Spleen (tissue), 11 donors: ENCODE measurements around the gene UVSSA. TPM values are rescaled to one million over a fixed set of nuclear protein-coding genes. Genes with fewer than 3 reads are reported as not detected.

Experiments used
- DNase-seq: peaks from one replicate; pipeline ENCODE4 v3.0.0-alpha.2; 2020
- H3K27ac ChIP-seq, 8 donors: fragments of 200-600 bp; sonication (generic) in 7 of 8; 1 replicate in 4 of 8; 2 replicates in 4 of 8; pipeline versions ENCODE4 v1.5.0 to v1.8.0; 2016 to 2021; ENCODE audit warnings: inconsistent platforms in 4 of 8, mild to moderate bottlenecking in 4 of 8, moderate library complexity in 1 of 8
- H3K27me3 ChIP-seq, 7 donors: fragments of 200-600 bp; sonication (generic) in 6 of 7; replicated peaks in 1 of 7; 1 replicate in 4 of 7; 2 replicates in 3 of 7; pipeline versions ENCODE4 v1.5.0 to v1.8.0; 2016 to 2021; ENCODE audit warnings: inconsistent platforms in 3 of 7, mild to moderate bottlenecking in 1 of 7
- H3K36me3 ChIP-seq, 6 donors: fragments of 200-600 bp; sonication (generic) in 5 of 6; 1 replicate in 4 of 6; 2 replicates in 2 of 6; pipeline versions ENCODE4 v1.5.0 to v1.8.0; 2016 to 2021; ENCODE audit warnings: inconsistent platforms in 2 of 6
- H3K4me1 ChIP-seq, 6 donors: fragments of 200-600 bp; sonication (generic) in 5 of 6; 1 replicate in 3 of 6; 2 replicates in 3 of 6; pipeline versions ENCODE4 v1.5.0 to v1.8.0; 2016 to 2021; ENCODE audit warnings: inconsistent platforms in 3 of 6
- H3K4me3 ChIP-seq, 8 donors: fragments of 200-600 bp; sonication (generic) in 7 of 8; 1 replicate in 4 of 8; 2 replicates in 4 of 8; pipeline versions ENCODE4 v1.5.0 to v1.8.0; 2016 to 2021; ENCODE audit warnings: inconsistent platforms in 4 of 8, mild to moderate bottlenecking in 4 of 8, moderate library complexity in 2 of 8
- H3K9me3 ChIP-seq, 8 donors: fragments of 200-600 bp; sonication (generic) in 7 of 8; 1 replicate in 4 of 8; 2 replicates in 4 of 8; pipeline versions ENCODE4 v1.5.0 to v1.8.0; 2016 to 2021; ENCODE audit warnings: inconsistent platforms in 4 of 8
- POLR2A ChIP-seq, 3 donors: fragments of 450-650 bp; IDR thresholded peaks; one replicate each; pipeline ENCODE4 v1.5.1; 2017; ENCODE audit warnings: antibody characterized with exemption in 3 of 3, mild to moderate bottlenecking in 1 of 3
- POLR2AphosphoS5 ChIP-seq, 3 donors: sonication (generic); formaldehyde crosslinking; IDR thresholded peaks; one replicate each; pipeline ENCODE4 v1.5.1; 2017; ENCODE audit warnings: antibody characterized with exemption in 3 of 3
- WGBS, 5 donors: extraction: QIAGEN DNeasy Blood & Tissue Kit in 3 of 5; methylation state at CpG; one replicate each; pipeline versions ENCODE4 v1.1.5 to v1.1.7; 2013 to 2018; 5-methylcytosine and 5-hydroxymethylcytosine counted together
- intact Hi-C: fragments of 100-400 bp; cut with DNase I; formaldehyde crosslinking; loops from one replicate; pipeline ENCODE4 v1.15.0; 2023; ENCODE audit warnings: low total_unique reads
- polyA plus RNA-seq, 3 donors: library from polyadenylated mRNA; stranded (reverse); fragments of 200-250 nt; gene quantifications; one replicate each; pipeline ENCODE4 v1.2.1, GENCODE V29; 2013
- total RNA-seq, 7 donors: library from RNA; depleted of rRNA in 3 of 7; stranded (reverse); fragments of >200 nt in 3 of 7; fragmentation: NEBNext Ultra II Directional in 4 of 7; extraction: Animal tissue kit (Norgen Biotek cat#: 25700) in 4 of 7; gene quantifications; one replicate each; pipeline versions ENCODE4 v1.1.0 to v1.2.1, GENCODE V29; 2016 to 2021
- TF ChIP-seq, protein P1 (sequence below), 11 experiments: fragments of 200-600 bp in 7 of 11; fragments of 450-650 bp in 4 of 11; sonication (generic) in 4 of 11; IDR thresholded peaks in 8 of 11; conservative IDR thresholded peaks in 3 of 11; 1 replicate in 7 of 11; 2 replicates in 4 of 11; pipeline versions ENCODE4 v1.4.0 to v1.8.0; 2016 to 2021; ENCODE audit warnings: antibody characterized with exemption in 11 of 11, inconsistent platforms in 4 of 11, mild to moderate bottlenecking in 1 of 11
- donor health status: healthy with polysubstance abuse.
- donor health status: DM: no; HTN: no; CAD: no; lungs with moderate emphysema.
- donor health status: DM: no; HTN: no; CAD: no.
- donor health status: Bipolar disorder and iron deficiency.
- donor health status: healthy.
- donor health status: DM: no; HTN: no; CAD: no.
- donor health status: DM: yes; HTN: yes; CAD: no.

UVSSA gene
- total and polyA plus RNA-seq, 10 donors = 3.0 to 54.0 (median 26.8) TPM

DNA sequence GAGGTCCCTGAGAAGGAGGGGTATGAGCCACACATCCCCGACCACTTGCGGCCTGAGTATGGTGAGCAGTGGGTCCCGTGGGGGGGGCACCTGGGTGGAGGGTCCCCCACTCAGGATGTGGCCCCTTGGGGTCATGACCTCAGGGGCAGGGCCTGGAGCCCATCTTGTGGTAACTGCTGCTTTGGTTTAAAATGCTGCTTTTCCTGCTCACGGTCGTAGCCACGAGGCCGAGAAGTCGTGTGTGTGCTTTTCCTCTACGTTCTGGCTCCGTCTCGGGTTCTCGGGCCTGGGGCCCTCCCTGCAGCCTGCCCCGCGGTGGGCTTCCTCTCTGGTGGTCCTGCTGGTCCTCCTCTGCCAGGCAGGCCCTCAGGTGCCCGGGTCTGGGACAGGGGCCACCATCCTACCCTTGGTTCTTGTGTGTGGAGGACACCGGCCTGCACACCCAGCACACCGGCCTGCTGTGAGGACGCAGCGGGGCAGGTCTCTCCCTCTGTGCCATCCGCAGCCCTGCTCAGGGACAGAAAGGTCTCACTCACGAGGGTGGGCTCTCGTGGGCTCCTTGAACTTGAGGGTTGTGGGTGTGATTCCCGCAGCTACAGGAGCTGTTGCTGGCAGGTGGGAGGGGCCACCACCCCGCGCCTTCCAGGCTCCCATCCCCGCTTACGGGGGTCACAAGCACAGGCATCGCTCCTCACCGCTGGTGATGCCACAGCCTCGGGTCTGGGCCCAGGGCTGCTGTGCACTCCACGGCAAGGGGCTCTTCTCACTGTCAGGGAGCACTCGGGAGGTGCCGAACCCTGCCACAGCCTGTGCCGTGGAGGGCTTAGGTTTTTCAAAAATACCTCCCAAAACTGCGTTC lies 19.6 kb downstream of the UVSSA start:
- Histone ChIP-seq H3K9me3 (no peaks in the 10 kb centered on the region), H3K4me3 (no peak overlapping the region), H3K4me1 (no peaks in the 10 kb centered on the region), H3K27ac (no peak overlapping the region), H3K27me3 (no peaks in the 10 kb centered on the region), H3K36me3 (peaks cover 0 to 90% (median 19%) of the 10 kb centered on the region in 6 donors)
- TF ChIP-seq POLR2A (IDR thresholded peaks at IDR 0.05) (no peak), POLR2AphosphoS5 (IDR thresholded peaks at IDR 0.05) (no peak)
- TF ChIP-seq, protein P1, sequence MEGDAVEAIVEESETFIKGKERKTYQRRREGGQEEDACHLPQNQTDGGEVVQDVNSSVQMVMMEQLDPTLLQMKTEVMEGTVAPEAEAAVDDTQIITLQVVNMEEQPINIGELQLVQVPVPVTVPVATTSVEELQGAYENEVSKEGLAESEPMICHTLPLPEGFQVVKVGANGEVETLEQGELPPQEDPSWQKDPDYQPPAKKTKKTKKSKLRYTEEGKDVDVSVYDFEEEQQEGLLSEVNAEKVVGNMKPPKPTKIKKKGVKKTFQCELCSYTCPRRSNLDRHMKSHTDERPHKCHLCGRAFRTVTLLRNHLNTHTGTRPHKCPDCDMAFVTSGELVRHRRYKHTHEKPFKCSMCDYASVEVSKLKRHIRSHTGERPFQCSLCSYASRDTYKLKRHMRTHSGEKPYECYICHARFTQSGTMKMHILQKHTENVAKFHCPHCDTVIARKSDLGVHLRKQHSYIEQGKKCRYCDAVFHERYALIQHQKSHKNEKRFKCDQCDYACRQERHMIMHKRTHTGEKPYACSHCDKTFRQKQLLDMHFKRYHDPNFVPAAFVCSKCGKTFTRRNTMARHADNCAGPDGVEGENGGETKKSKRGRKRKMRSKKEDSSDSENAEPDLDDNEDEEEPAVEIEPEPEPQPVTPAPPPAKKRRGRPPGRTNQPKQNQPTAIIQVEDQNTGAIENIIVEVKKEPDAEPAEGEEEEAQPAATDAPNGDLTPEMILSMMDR (IDR thresholded peaks at IDR 0.05 in 8 of 11, conservative IDR thresholded peaks at IDR 0.05 in 3 of 11) = no peak
- intact Hi-C loops = no loop called here
- peak; percentile 66 for DNase-seq
- 92 to 97% (median 95%) methylated on average over 14 to 35 of the region's 35 CpGs for WGBS, 5 donors

DNA sequence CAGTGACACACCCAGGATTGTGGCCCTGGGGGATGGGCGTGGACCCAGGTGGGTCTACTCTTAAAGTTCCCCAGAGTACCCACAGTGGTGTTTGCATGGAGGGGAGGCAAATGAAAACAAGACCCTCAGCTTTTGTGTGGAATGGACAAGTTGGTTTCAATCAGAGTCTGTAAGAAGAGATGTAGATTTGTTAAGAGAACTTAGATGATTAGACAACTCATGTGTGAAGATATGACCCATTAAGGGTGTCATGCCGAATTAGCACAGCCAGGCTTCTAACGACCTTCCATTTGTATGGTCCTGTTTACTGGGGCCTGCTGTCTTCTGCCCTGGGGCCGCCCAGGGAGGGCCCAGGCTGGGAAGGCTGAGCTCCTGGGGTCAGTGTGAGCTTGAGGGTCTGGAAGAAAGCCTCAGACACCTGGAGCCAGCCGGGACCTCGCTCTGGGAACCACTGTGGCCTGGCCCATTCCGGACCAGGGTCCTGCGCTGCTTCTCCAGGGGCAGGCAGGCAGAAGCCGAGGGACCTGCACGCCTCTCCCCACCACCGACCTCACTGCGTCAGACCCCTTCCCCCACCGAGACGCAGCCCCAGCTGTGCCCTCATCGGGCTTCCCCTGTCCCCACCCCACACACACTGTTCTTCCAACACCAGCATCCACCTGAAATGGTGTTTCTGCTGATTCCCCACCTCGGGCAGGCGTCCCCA lies 20.4 kb downstream of the UVSSA start:
- TF ChIP-seq, protein P1 (IDR thresholded peaks at IDR 0.05 in 8 of 11, conservative IDR thresholded peaks at IDR 0.05 in 3 of 11) = no peak
- TF ChIP-seq POLR2AphosphoS5 (IDR thresholded peaks at IDR 0.05) (no peak), POLR2A (IDR thresholded peaks at IDR 0.05) (no peak)
- intact Hi-C loops = no loop called here
- Histone ChIP-seq H3K27me3 (no peaks in the 10 kb centered on the region), H3K36me3 (peaks cover 0 to 93% (median 23%) of the 10 kb centered on the region in 6 donors), H3K9me3 (no peaks in the 10 kb centered on the region), H3K4me3 (no peak overlapping the region), H3K27ac (no peak overlapping the region), H3K4me1 (no peaks in the 10 kb centered on the region)
- DNase-seq = no peak
- WGBS, 5 donors = 94 to 98% (median 96%) methylated on average over 17 of the region's 17 CpGs

DNA sequence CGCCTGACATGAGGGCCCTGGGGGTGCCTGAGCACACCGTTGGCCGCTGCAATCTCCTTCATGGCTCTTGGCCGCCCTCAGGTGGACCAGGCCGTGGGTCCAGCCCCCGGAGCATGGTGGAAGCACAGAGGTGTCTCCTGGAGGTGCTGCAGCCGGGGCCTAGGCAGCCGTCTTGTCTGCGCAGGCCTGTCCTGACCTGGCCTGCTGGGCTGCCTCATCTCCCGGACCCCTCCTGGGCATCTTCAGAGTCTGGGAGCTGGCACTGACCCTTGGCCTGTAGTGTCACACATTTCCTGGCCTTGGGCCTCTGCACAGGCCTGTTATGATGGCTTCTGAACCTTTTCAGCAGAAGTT lies 20.9 kb downstream of the UVSSA start:
- WGBS, 5 donors = 88 to 97% (median 92%) methylated on average over 6 to 10 of the region's 10 CpGs
- Histone ChIP-seq H3K27me3 (no peaks in the 10 kb centered on the region), H3K4me3 (no peak overlapping the region), H3K4me1 (no peaks in the 10 kb centered on the region), H3K27ac (no peak overlapping the region), H3K36me3 (peaks cover 0 to 93% (median 24%) of the 10 kb centered on the region in 6 donors), H3K9me3 (no peaks in the 10 kb centered on the region)
- DNase-seq = peak; percentile 54
- intact Hi-C loops = no loop called here
- TF ChIP-seq, protein P1 (IDR thresholded peaks at IDR 0.05 in 8 of 11, conservative IDR thresholded peaks at IDR 0.05 in 3 of 11) = no peak
- no peak for TF ChIP-seq POLR2AphosphoS5 (IDR thresholded peaks at IDR 0.05)
- no peak for TF ChIP-seq POLR2A (IDR thresholded peaks at IDR 0.05)
